ENCODE data around the gene MRPS7. TPM values are rescaled to one million over a fixed set of nuclear protein-coding genes. Genes with fewer than 3 reads are reported as not detected.

Gene MRPS7
- polyA plus RNA-seq, 2 of the 4 experiments (the other 2 are of a cell fraction) = 144 to 163 TPM

- Histone ChIP-seq H3K27ac (no peak overlapping the region), H3K4me1 (no peaks in the 10 kb centered on the region), H3K4me3 (no peak overlapping the region), H3K9me3 (no peaks in the 10 kb centered on the region), H3K4me2 (no peak overlapping the region)
- TF ChIP-seq RNF2 (IDR thresholded peaks at IDR 0.05; ENCODE audit: borderline replicate concordance, low read depth) = no peak
- no peak for TF ChIP-seq TP53 (CRISPR knock-in tag; IDR thresholded peaks at IDR 0.05)
- no peak for TF ChIP-seq ATOH8 (CRISPR knock-in tag; IDR thresholded peaks at IDR 0.05; ENCODE audit: low read depth)
- TF ChIP-seq NR3C1 (IDR thresholded peaks at IDR 0.05) = no peak
- FAIRE-seq (no peak), ATAC-seq (no peak), DNase-seq (ENCODE audit: low read depth in 1 of 2, low spot score in 1 of 2) (no peak)
- CTCF ChIA-PET = interaction anchor here (1.2 to 15.8 kb wide), 10 partner anchors 8 to 308 kb away, joined by 3 to 223 read pairs (median 4); partner anchors contain the start of gene NUP85
- POLR2A ChIA-PET = interaction anchor here (1.1 kb wide), 1 partner anchor 33 kb away, joined by 5 read pairs; the partner anchor contains the start of genes GGA3 and MRPS7
- 80% methylated on average over 2 of the region's 2 CpGs for WGBS (ENCODE audit: missing lambda C conversion rate)
Measured at GRCh38 chr17:75228305-75228704, 33.4 kb upstream of the MRPS7 start.

- H3K27ac ChIP-seq = no peak overlapping the region
- no peak for TF ChIP-seq MAFK (IDR thresholded peaks at IDR 0.05; ENCODE audit: partially characterized antibody)
- no peak for TF ChIP-seq RARB (CRISPR knock-in tag; IDR thresholded peaks at IDR 0.05)
- TF ChIP-seq GATA3 (IDR thresholded peaks at IDR 0.05; ENCODE audit: borderline replicate concordance) = no peak
- no peak for TF ChIP-seq POLR2A (IDR thresholded peaks at IDR 0.05; ENCODE audit: low read length)
- no peak for TF ChIP-seq SREBF2 (IDR thresholded peaks at IDR 0.05)
- no peak for TF ChIP-seq RFX5 (IDR thresholded peaks at IDR 0.05)
- no peak for TF ChIP-seq RAD21 (conservative IDR thresholded peaks at IDR 0.05 in 1 of 2, IDR thresholded peaks at IDR 0.05 in 1 of 2)
- TF ChIP-seq ZNF302 (CRISPR knock-in tag; IDR thresholded peaks at IDR 0.05) = no peak
- no peak for TF ChIP-seq HOXA7 (CRISPR knock-in tag; IDR thresholded peaks at IDR 0.05)
- no peak for TF ChIP-seq TP53 (CRISPR knock-in tag; IDR thresholded peaks at IDR 0.05)
- TF ChIP-seq HOXB13 (CRISPR knock-in tag; IDR thresholded peaks at IDR 0.05; ENCODE audit: low read depth) = no peak
- no peak for TF ChIP-seq HEYL (CRISPR knock-in tag; IDR thresholded peaks at IDR 0.05)
- no peak for TF ChIP-seq EHF (CRISPR knock-in tag; IDR thresholded peaks at IDR 0.05)
- no peak for TF ChIP-seq SMC3 (IDR thresholded peaks at IDR 0.05)
- TF ChIP-seq ZFP36 (IDR thresholded peaks at IDR 0.05; ENCODE audit: borderline replicate concordance, partially characterized antibody) = no peak
- TF ChIP-seq HDAC2 (IDR thresholded peaks at IDR 0.05) = no peak
- TF ChIP-seq ZSCAN20 (CRISPR knock-in tag; IDR thresholded peaks at IDR 0.05) = no peak
- no peak for FAIRE-seq
- WGBS (ENCODE audit: missing lambda C conversion rate) = 98% methylated on average over 4 of the region's 4 CpGs
- H3K9me3 ChIP-seq = no peaks in the 10 kb centered on the region
- DNase-seq (ENCODE audit: low read depth in 1 of 2, low spot score in 1 of 2) = no peak
- no peak for ATAC-seq
- H3K4me1 ChIP-seq = no peaks in the 10 kb centered on the region
- POLR2A ChIA-PET = interaction anchor here (1.1 to 1.5 kb wide), 2 partner anchors 23 to 33 kb away, joined by 3 to 5 read pairs; partner anchors contain the start of genes GGA3, MRPS7 and NUP85
- CTCF ChIA-PET = interaction anchor here (0.7 to 15.8 kb wide), 12 partner anchors 9 to 309 kb away, joined by 3 to 223 read pairs (median 4); partner anchors contain the start of genes NUP85 and OTOP2
- H3K4me3 ChIP-seq = no peak overlapping the region
- no peak overlapping the region for H3K4me2 ChIP-seq
Measured at GRCh38 chr17:75228847-75229246, 32.8 kb upstream of the MRPS7 start.

GRCh38 chr17:75231071-75231470 lies 30.6 kb upstream of the MRPS7 start:
- ATAC-seq = no peak
- POLR2A ChIA-PET = interaction anchor here (0.8 kb wide), 1 partner anchor 14 kb away, joined by 3 read pairs; no protein-coding TSS in a partner anchor

More at GRCh38 chr17:75231071-75231470, 30.6 kb upstream of the MRPS7 start:
- no peak overlapping the region for H3K4me3 ChIP-seq
- CTCF ChIA-PET = interaction anchor here (1.1 to 15.8 kb wide), 8 partner anchors 10 to 181 kb away, joined by 3 to 223 read pairs (median 4); partner anchors contain the start of gene MIF4GD
- 97% methylated on average over 8 of the region's 8 CpGs for WGBS (ENCODE audit: missing lambda C conversion rate)
- FAIRE-seq = no peak
- H3K4me1 ChIP-seq = no peaks in the 10 kb centered on the region
- TF ChIP-seq MAZ (IDR thresholded peaks at IDR 0.05; ENCODE audit: borderline replicate concordance, low read depth, low read length) = no peak
- no peak for TF ChIP-seq CBX2 (IDR thresholded peaks at IDR 0.05; ENCODE audit: borderline replicate concordance, low read depth)
- TF ChIP-seq NPAS2 (CRISPR knock-in tag; IDR thresholded peaks at IDR 0.05; ENCODE audit: borderline replicate concordance) = no peak
- TF ChIP-seq MAFK (IDR thresholded peaks at IDR 0.05; ENCODE audit: partially characterized antibody) = no peak
- TF ChIP-seq PHF8 (IDR thresholded peaks at IDR 0.05; ENCODE audit: borderline replicate concordance, low read depth) = no peak
- TF ChIP-seq PBX3 (IDR thresholded peaks at IDR 0.05) = no peak
- TF ChIP-seq NR3C1 (IDR thresholded peaks at IDR 0.05) = no peak
- no peak for TF ChIP-seq KDM5A (IDR thresholded peaks at IDR 0.05)
- no peak for TF ChIP-seq FOXS1 (CRISPR knock-in tag; IDR thresholded peaks at IDR 0.05)
- TF ChIP-seq BCL3 (IDR thresholded peaks at IDR 0.05) = no peak
- no peak overlapping the region for H3K27ac ChIP-seq
- H3K9me3 ChIP-seq = no peaks in the 10 kb centered on the region
- DNase-seq (ENCODE audit: low read depth in 1 of 2, low spot score in 1 of 2) = no peak
- H3K4me2 ChIP-seq = no peak overlapping the region
